22Rv1 (cell line): ENCODE data around the gene B4GALT5.

Source experiments
- H3K27ac ChIP-seq: fragments of 450-650 bp; 2 replicates; pipeline ENCODE4 v1.5.1; 2017
- CTCF ChIP-seq: fragments of 450-650 bp; IDR thresholded peaks from 2 replicates; pipeline ENCODE4 v1.5.1; 2017; ENCODE audit warnings: mild to moderate bottlenecking
- ZFX ChIP-seq: fragments of 450-650 bp; IDR thresholded peaks from 2 replicates; pipeline ENCODE4 v1.6.1; 2017; ENCODE audit warnings: antibody characterized with exemption, borderline replicate concordance

B4GALT5 gene

GRCh38 chr20:49699200-49699992 is 14.3 kb downstream of the B4GALT5 start:
- TF ChIP-seq CTCF (no peak), ZFX (no peak)
- H3K27ac ChIP-seq: no peak overlapping the region

- TF ChIP-seq CTCF (no peak), ZFX (no peak)
- no peak overlapping the region for H3K27ac ChIP-seq
Measured at GRCh38 chr20:49698477-49698876, 15.2 kb downstream of the B4GALT5 start.

DNA sequence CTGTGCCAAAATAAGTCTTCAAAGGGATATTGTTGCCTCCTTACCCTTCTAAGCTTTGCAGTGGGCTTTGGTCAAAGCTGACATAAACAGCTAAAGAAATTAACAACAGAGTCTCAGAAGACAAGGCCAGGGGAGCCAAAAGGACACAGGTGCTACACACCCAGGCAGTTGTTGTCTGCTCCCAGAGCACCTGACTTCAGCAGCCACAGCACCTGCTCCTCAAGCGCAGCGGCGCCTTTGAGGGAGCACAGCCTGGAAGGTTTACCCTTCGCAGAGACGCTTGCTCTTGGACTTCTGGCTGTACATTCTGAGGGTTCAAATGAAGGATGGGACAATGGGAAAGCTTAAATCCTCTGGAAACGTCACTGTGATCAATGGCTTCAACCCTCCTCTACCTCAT is 16.6 kb downstream of the B4GALT5 start:
- TF ChIP-seq CTCF (no peak), ZFX (no peak)
- no peak overlapping the region for H3K27ac ChIP-seq

DNA sequence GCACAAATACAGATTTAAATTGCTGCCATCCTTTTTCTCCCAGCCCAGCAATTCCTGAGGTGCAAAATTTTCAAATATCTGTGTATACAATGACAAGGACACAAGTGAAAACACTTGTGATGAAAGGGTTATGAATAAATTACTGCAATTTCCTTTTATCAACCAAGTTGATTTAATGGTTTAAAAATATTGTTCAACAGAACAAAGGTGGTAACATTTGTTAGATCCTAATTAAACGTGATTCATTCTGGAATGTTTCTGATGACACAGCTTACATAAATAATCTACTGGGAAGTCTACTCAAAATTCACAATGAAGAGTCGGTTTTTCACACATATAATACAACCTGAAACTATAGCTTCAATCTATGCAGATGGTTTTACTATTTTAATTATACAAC is 17.1 kb downstream of the B4GALT5 start:
- no peak for TF ChIP-seq CTCF
- no peak for TF ChIP-seq ZFX
- H3K27ac ChIP-seq: no peak overlapping the region

DNA sequence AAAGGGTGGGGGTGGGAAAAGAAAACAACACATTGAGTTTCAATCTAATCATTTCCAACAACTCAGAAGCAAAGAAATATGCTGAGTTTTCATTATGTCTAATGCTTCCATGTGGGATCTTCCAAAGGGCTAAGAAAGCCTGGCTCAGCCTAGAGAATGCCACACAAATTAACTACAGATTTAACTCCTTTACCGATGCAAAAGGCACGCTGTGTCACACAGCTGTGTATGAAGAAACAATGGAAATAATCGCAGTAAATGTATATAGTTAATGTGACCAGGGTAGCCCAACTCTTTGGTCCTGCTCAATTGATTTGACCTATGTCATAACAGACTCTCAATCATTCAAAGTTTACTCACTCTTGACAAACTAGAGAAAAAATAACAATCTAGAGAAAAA is 17.8 kb downstream of the B4GALT5 start:
- TF ChIP-seq ZFX (no peak), CTCF (no peak)
- no peak overlapping the region for H3K27ac ChIP-seq

DNA sequence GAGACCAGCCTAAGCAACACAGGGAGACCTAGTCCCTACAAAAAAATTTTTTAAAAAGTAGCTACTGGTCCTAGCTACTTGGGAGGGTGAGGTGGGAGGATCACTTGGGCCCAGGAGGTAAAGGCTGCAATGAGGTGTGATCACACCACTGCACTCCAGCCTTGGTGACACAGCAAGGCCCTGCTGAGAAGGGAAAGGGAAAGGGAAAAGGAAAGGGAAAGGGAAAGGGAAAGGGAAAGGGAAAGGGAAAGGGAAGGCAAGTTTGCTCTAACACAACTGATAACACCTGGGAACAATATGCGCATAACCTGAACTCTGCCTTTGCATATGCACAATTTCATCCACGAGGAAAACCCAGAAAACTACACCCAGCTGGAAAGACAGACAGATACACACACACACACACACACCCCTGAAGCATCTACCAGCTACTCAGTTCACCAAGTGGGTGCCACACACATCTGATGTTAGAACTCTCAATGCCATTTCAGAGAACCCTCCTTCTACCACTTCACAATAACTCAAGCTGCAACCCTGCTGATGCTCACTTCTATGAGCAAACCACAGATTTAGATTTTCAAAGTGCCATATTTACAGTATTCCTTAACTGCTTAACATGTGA is 19.1 kb downstream of the B4GALT5 start:
- no peak for TF ChIP-seq CTCF
- no peak for TF ChIP-seq ZFX
- no peak overlapping the region for H3K27ac ChIP-seq
